Fibroblast of mammary gland (primary cell): Measurements from ENCODE around the gene APC2.
A peak's percentile ranks its signal among the peaks of the same experiment; 100 is the strongest.
"Not testable (repeated sequence)": the region's sequence is repeated elsewhere in the genome, so short reads cannot be mapped to it uniquely, and the experiment has no call there.

Experiments used
- DNase-seq: peaks from one replicate; pipeline ENCODE4 v3.0.0-alpha.2; 2010; ENCODE audit warnings: low read depth
- H3K4me3 ChIP-seq: 2 replicates; pipeline ENCODE4 v1.5.1; 2011; ENCODE audit warnings: low read depth, mild to moderate bottlenecking, low read length, moderate library complexity; ENCODE audit not compliant: control insufficient read depth
- TF ChIP-seq, protein P1 (sequence below): conservative IDR thresholded peaks from 2 replicates; pipeline ENCODE4 v1.5.1; 2011; ENCODE audit warnings: low read depth, low read length, inconsistent platforms; ENCODE audit not compliant: control insufficient read depth, insufficient read depth

APC2 gene

DNA sequence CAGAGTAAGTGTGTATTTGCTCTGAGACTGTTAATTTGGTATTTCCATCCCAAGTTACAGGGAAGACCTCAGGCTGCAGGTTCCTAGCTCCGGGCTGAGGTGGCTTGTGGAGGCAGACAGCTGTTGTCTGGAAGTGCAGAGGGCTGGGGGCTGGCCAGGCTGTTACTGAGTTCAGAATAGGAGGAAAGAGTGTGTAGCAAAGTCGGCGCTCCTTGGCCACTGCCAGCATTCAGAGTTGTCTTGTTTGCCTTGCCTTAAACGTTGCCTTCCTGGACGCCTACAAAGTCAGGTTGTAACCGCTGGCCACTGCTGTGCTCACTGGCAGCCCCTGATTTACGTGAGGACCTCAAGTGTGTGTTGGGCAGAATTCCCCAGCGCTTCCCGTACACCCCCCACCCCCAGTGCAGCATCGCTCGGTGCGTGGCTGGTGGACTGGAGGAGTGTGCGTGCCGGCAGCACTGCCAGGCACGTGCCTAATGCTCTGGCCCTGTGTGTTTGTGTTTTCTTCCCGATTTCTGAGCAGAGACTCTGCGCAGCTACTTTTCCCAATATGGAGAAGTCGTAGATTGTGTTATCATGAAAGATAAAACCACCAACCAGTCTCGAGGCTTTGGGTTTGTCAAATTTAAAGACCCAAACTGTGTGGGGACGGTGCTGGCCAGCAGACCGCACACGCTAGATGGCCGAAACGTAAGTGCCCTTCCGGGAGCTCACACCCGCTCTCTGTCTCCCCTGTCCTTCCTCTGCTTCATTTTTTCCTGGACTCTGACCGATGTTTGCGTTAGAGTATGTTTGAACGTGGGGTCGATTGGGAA, 32.0 kb upstream of the APC2 start:
- DNase-seq = peak; percentile 35
- H3K4me3 ChIP-seq = peak overlapping the region; percentile 3
- TF ChIP-seq, protein P1, sequence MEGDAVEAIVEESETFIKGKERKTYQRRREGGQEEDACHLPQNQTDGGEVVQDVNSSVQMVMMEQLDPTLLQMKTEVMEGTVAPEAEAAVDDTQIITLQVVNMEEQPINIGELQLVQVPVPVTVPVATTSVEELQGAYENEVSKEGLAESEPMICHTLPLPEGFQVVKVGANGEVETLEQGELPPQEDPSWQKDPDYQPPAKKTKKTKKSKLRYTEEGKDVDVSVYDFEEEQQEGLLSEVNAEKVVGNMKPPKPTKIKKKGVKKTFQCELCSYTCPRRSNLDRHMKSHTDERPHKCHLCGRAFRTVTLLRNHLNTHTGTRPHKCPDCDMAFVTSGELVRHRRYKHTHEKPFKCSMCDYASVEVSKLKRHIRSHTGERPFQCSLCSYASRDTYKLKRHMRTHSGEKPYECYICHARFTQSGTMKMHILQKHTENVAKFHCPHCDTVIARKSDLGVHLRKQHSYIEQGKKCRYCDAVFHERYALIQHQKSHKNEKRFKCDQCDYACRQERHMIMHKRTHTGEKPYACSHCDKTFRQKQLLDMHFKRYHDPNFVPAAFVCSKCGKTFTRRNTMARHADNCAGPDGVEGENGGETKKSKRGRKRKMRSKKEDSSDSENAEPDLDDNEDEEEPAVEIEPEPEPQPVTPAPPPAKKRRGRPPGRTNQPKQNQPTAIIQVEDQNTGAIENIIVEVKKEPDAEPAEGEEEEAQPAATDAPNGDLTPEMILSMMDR = no peak

DNA sequence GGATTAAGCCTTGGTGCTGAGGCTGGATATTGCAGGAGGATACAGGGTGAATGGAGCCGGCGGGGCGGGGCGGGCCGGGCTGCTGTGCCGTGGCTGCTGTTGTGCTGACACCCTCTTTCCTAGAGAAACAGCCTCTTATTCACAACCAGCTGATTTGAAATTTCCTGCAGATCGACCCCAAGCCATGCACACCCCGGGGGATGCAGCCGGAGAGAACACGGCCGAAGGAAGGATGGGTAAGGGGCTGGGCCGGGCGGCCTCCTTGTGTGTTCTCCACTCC, 31.5 kb upstream of the APC2 start:
- no peak for DNase-seq
- no peak overlapping the region for H3K4me3 ChIP-seq
- TF ChIP-seq, protein P1 = no peak

DNA sequence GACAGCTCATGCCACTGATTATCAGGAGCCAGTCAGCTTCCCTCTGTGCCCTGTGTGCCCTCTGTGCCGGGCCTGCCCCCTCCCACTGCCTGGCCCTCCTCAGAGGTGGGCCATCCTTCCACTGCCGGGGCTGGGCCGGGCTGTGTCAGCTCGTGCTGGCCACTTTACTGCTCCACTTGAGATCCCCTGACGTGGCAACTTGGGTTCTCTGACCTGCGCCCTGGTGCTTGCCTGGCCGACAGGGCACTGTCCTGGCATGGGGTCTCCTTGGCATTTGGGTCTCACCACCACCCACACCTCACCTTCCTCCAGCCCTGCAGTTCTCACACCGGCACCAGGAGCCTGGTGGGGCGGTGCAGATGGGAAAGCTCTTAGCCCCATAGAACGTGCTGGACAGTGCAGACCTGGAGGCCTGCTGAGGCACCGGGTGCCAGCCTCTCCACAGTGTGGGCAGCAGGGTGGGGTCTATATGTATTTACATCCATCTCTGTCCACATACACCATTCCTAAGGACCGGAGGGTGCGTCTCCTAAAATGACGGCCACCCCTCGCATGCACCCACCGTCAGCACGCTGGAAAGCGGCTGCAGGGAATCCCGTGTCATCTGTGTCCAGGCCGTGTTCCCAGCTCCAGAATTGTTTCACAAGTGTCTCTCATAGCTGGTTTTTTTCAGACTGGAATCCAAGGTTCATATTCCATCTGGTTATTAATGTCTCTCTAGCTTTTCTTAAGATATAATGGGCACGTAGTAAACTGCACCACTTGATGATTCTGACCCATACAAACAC, 30.8 kb upstream of the APC2 start:
- DNase-seq = no peak

DNA sequence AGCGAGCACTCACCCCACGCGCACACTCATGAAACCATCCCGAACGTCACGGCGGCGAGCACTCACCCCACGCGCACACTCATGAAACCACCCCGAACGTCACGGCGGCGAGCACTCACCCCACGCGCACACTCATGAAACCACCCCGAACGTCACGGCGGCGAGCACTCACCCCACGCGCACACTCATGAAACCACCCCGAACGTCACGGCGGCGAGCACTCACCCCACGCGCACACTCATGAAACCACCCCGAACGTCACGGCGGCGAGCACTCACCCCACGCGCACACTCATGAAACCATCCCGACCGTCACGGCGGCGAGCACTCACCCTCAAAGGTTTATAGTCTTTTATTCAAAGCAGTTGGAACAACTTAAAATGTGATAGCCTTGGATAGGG, 29.8 kb upstream of the APC2 start:
- DNase-seq, H3K4me3 ChIP-seq: not testable (repeated sequence)

More for the DNA sequence above, 30.8 kb upstream of the APC2 start:
- H3K4me3 ChIP-seq = no peak overlapping the region
- TF ChIP-seq, protein P1 = no peak

DNA sequence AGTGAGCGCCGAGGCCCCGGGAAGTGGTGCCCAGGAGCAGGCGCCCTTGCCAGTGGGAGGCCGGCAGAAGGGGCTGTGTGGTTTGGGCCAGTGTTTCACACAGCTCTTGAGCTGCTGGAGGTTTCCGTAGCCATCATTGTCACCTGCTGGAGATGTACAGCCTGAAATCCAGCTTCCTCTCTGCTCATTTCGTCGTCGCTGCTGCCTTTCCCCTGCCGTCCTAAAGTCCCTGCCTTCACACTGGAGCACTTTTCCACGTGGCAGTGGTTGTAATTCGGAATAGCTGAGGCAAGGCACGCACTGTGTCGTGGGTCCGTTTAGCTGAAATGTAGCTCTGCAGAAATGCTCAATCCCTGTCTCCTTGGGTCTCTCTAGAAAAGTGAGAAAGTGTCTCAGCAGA, 29.3 kb upstream of the APC2 start:
- H3K4me3 ChIP-seq = no peak overlapping the region
- TF ChIP-seq, protein P1 = no peak
- no peak for DNase-seq

DNA sequence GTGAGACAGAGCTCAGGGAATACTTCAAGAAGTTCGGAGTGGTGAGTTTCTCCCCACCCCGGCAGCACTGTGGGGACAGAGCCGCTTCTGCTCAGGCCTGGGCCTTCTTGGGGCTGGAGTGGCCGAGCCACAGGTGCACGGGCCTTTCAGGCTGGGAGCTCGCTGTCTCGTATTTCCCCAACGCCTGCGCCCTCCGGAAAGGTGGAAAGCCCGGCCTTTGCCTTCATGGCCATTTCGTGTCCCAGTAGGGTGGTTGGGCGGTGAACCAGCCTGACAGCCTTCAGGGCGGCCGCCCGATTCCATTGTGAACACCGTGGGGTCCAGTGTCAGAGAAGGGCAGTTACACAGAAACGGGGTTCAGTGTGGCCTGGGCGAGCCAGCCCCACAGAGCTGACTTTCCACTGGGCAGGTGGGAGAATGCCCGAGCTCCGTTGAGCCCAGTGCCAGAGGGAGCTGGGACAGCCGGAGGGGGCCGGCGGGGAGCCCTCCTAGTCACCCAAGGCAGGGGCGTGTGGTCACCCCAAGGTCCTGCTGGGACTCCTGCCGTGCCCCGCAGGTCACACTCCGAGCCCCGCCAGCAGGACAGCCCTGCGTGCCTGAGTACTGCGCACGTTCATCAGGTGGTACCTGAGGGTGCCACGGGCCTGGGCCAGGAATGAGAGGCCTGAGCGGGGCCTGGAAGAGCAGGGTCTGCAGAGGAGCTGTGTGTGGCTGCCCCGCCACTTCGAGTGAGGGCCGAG, 28.5 kb upstream of the APC2 start:
- no peak overlapping the region for H3K4me3 ChIP-seq
- TF ChIP-seq, protein P1 = no peak
- no peak for DNase-seq

DNA sequence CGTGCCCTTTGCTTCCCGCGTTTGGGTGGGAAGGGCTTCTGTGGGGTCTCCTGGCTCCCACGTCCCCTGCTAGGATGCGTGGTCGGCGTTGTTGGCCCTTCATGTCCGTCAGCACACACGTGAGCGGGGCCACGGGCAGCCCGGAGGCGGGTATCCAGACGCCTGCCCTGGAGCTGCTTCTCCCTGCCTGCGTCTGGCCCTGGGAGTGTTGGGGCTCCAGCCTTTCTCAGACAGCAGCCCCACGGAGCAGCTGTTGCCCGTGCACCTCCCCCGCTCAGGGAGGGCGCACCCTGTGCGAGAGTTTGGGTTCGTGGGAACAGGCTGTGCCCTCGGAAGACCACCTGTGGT, 28.0 kb upstream of the APC2 start:
- H3K4me3 ChIP-seq = no peak overlapping the region
- DNase-seq = no peak
- TF ChIP-seq, protein P1 = no peak
